Fibroblast of skin of left biceps (primary cell): ENCODE results near the gene MPZL1.
"Not testable (repeated sequence)": the region's sequence is repeated elsewhere in the genome, so short reads cannot be mapped to it uniquely, and the experiment has no call there.

Source experiments
- DNase-seq, 2 experiments: peaks; one replicate each; pipeline ENCODE4 v3.0.0-alpha.2; 2013; ENCODE audit warnings: low read depth in 2 of 2

MPZL1 gene

DNA sequence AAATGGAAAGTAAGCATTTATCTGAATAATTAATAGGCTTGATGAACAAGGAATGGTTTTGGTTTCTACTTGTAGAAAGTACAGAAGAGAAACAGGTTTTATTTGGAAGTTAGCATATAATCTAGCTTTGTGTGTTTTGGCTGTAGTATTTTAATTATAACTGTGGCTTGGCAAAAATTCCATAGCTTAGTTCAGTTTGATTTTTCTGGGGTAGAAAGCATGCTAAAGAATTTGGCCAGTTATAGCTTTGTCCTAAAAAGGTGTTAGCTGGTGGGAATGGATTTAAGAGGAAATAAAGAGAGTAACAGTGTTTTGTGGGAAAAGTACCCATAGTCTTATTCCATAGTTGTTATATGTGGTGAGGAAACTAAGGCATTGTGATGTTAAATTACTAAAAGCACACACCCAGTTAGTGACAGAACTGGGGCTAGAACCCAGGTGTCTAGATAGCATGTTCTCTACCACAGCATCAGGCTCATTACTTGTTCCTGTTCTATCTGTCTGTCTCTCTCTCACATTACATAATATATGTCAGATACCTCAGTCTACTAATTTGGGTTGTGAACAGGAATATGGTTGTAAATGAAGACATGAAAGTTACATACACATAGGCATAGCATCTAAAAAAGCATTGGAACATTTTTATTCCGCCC lies 55.0 kb downstream of the MPZL1 start:
- no peak for DNase-seq

DNA sequence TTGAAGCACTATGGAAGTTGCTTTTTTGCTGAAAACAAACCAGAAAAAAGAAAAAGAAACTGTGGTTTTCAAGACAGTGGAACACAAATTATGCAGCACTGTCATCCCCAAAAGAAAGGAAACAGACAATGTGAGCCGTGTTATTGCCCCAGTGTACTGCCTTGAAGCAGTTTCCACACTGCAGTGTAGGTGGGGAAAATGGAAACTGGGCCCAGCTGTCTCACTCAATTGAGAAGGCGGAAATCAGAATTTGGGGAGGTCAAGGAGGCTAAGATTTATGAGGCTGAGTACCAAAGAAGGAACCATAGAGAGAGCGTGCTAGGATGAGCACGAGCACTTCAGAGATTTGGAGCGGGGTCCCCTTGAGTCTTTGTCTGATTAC lies 55.5 kb downstream of the MPZL1 start:
- no peak for DNase-seq

DNA sequence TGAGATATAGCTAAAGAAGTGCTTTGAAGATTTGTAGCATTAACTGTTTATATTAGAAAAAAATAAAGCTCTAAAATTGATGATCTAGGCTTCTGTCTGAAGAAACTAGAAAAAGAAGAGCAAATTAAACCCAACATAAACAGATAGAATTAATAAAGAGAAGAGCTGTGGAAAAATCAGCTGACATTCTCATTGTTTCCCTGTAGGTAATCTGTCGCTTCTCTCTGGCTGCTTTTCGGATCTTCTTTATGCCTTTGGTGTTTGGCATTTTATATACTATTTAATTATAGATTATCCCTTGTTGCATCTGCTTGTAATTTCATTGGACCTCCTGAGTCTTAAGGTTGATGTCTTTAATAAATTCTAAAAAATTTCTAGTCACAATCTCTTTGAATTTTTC lies 59.8 kb downstream of the MPZL1 start:
- no peak for DNase-seq

DNA sequence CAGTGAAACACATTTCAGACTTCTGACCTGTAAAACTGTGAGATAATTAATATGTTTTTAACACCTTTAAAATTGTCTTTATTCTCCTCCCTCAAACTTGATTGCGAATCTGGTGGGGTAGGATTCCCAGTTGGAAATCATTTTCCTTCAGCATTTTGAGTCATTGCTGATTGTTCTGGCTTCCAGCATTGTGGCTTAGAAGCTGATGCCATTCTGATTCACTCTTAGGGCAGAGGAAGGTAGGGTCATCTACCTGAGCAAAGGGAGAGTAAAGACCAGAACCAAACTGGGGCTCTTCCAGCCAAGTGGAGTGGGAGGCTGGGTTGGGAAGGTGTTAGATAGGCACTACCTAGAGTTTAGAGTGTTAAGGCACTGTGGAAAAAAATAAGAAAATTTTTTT lies 61.2 kb downstream of the MPZL1 start:
- DNase-seq = no peak

DNA sequence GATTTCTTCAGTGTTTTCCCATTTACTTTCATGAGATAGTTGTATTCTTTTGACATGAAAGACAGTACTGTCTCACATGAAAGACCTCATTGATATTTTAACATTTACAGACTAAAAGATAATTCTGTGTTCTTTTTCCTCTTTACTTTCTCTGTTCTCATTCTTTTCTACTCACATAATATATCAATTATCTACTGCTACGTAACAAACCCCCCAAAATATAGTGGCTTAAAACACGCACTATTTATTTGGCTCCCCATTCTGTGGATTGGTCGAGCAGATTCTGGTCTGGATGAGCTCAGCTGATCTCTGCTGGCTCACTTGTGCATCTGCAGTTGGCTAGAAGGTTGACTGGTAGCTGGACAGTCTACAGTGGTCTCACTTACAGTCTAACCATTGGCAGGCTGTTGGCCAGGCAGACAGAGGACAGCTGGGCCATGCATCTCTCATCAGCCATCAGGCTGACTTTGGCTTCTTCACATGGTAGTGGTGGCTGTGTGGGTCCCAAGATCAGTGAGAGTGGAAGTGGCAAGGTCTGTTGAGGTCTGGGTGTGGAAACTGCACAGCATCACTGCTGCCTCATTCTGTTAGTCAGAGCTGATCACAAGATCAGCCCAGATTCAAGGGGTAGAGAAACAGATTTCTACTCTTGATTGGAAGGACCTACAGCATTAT lies 63.2 kb downstream of the MPZL1 start:
- DNase-seq = no peak

DNA sequence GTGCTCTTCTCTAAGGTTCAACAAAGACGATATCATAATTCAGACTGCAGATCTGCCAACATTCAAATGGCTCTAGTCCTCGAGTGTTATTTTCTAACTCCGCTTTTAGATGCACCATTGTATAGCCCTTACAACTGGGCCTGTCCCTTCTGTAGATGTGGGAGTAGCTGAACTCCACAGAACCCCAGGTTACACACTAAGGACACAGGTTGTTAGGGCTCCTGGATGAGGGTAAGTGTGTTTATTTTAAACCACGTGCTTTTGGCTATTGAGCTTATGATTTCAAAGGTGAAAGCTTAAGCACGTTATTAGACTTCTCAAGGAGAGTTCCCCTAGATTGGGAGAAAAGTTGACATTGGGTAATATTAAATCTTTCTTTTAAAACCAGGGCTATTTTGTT lies 64.7 kb downstream of the MPZL1 start:
- DNase-seq = no peak

DNA sequence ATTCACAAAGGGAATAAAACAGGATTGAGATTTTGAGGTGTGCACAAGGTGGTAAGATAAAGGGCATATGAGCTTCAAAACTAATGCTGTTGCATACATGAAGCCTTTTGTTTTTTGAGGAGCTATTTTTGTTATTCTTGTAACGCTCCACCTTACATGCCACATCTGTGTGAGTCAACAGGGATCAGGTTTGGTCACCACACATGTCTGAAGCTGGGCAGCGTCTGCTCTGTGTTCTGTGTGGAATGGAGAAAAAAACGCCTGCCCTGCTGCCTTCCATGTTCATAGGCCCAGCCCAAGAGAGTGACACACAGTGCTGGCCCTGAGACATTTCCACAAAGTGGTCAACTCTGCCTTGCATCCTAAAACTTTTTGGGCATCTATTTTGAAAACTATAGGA lies 67.7 kb downstream of the MPZL1 start:
- no peak for DNase-seq

DNA sequence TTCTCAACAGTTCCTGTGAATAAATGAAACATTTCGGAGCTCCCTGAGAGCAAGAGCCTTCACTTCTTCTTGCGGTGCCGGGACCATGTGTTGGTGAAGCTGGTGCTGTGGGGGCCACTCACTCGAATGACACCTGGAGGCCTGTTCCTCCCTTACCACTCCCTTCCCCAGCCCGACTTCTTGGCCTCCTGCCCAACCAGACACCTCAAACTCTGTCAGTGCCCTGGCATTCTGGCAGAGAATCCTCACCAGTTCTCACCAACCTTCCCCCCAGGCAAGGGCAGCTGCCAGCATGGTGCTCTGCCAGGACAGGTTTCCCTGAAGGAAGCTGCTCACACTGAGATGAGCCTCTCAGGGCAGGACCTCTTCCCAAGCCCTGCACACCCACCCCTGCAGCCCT lies 68.3 kb downstream of the MPZL1 start:
- DNase-seq = no peak

DNA sequence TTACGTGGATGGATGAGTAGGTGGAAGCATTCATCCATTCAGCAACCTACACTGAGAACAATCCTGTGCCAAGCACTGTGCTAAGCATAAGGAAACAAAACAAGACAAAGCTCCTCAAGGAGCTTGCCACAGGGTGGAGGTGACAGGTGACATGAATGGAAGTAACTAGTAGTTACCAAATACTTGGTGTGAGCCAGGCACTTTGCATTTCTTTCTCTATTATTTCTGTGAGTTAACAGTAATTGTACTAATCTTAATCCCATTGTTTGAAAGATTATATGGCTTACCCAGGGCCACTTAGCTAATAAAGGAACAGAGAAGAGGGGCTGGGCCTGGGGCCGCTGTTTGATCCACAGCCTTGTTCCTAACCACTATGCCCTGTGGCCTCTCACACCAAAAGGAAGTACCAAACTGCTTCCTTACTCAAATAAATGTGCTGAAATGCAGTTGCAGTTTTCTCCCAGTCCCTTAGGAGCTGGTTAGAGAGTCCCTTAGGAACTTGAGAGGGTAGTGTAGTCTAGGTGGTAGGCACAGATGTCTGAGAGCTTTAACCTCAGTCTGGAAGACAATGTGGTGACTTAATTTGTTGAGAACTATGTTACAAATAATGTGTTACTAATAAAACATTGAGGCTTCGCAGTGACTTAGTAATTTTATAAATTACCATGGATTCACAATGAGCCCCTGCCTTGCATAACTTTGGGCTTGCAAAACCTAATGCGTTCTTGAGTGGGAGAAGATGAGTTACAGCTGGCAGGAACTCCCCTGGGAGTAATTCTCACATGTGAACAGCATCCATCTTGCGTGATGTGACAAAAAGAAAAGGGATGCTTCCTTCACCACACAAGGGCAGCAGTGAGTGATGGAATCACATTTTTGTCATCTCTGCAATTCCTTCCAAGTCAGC lies 69.8 kb downstream of the MPZL1 start:
- peak; percentile 99 for DNase-seq

DNA sequence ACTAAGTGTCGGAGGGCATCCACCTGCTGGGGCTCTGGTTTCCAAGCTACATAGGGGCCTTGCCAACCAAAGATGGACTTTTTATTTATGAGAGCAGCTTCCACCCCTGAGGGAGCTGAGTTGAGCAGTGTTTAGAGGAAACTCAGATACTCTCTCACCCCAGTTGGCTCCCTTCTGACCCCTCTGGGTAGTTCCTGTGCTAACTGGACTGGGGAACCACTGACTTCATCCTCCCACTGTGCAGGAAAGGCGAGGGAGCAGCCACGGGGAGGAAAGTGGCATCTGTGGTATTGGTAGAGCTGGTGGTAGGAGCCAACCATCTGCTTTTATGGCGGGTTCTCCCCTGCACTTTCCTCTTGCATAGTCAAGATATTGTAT lies 70.4 kb downstream of the MPZL1 start:
- no peak for DNase-seq

DNA sequence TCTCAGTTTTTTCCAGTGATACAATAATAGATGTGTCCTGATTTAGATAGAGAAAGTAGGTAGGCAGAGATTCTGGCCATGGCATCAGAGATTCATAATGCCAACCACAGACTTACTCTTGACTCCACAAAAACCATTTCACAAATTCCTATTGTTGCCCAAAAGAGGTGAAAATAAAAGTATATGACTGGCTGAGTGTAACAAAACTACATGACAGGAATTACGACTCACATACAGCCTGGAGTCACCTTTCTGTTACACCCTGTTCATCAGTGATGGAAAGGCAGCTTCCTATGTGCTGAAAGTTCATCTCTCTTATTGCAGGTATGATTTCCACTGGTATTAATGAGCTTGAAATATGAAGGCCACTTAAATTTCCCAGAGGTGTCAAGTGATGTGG lies 72.3 kb downstream of the MPZL1 start:
- no peak for DNase-seq

DNA sequence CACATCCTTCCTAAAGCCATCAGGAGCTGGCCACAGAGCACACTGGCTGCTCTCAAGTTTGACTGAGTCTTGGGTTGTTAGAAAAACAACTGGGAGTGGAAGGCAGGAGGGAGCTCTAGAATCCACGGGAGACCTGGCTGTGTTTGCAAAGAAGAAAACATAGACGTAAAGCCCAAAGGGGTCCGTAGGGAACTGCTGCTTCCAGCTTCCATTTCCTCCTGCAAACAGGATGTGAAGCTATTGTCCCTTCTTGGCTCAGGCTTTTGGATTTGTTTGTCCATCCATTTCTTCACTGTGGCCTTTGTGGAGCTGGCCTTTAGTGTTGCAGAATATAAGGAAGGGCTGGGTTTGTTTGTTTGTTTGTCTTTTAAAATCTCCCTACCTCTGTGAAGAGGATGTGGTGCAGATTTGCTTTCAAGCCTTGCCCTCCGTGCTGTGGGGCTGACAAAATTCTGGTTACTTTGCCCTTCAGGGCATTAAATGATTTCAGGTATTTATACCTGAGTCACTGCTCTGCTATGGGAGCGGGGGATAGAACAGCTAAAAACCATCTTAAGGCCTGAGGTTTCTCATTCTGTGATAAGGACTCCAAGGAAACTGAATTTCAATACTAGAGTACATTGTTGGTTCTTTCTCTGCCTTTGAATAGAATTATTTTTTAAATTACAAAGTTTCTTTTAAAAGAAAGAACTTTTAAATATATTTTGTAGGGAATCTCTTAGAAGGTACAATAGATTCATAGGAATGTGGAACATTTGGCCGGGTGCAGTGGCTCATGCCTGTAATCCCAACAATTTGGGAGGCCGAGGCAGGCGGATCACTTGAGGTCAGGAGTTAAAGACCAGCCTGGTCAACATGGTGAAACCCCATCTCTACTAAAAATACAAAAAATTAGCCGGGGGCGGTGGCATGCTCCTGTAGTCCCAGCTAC lies 74.3 kb downstream of the MPZL1 start:
- no peak for DNase-seq

DNA sequence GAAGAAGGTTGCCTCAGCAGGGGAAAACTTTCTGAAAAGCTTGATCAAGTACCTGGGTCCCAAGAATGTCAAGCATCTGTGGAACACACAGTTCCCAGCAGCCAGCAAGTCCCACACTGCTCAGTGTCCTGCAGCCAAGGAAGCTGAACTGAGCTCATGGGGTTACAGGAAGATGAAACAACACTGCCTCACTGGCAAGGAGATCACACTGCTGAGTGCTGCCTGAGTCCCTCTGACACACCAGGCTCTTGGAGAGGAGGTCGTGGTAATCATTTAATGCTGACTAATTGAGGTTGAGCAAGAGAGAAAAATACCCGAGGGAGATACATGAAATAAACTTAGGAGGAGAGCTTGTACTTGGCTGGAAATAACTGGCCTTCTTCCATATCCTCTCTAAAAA lies 75.2 kb downstream of the MPZL1 start:
- peak; percentile 96 for DNase-seq

DNA sequence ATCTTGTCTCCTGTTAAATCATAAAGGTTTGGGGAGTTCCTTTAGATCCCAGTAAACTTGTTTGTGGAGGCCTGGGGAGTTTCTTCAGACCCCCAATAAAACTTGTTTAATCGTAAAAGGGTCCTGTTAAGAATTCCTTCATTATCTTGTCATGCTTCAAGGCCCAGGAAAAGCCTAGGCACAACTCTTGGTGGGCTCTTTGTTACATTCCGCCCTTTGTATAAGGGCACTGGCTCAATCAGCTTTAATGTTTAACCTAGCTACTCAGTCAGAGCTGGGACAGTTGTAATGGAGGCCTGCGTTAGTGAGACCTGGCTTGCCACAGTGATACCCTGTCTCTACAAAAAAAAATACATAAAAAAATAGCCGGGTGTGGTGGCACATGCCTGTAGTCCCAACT lies 77.2 kb downstream of the MPZL1 start:
- no peak for DNase-seq

DNA sequence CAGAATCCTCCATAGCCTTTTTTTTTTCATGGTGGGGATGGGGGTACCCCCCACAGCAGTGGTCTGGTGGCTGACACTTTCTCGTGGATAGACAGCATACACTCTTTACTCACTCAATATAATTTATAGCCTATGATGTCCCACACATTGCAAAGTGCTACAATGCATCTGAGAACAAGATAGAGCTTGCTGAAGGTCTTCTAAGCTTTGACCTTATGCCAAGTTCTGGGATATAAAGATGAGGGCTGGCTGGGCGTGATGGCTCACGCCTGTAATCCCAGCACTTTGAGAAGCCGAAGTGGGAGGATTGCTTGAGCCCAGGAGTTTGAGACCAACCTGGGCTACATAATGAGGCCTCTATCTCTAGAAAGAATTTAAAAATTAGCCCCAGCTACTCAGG lies 78.0 kb downstream of the MPZL1 start:
- no peak for DNase-seq

DNA sequence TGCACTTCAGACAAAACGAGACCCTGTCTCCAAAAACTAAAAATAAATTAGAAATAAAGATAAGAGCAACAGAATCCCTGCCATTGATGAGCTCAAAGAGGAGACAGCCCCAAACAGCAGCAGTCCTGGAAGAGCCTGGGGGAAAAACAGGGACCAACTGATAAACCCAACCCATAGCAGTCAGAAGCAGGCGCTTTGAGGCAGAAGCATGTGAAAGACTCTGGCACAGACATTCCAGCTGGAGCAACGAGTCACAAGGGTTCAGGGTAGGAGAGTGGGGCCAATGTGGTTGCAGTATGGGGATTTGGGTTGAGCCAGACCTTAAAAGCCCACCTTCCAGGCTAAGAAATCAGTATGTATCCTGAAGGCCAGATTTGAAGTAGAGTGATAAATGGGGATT lies 78.5 kb downstream of the MPZL1 start:
- DNase-seq = no peak

DNA sequence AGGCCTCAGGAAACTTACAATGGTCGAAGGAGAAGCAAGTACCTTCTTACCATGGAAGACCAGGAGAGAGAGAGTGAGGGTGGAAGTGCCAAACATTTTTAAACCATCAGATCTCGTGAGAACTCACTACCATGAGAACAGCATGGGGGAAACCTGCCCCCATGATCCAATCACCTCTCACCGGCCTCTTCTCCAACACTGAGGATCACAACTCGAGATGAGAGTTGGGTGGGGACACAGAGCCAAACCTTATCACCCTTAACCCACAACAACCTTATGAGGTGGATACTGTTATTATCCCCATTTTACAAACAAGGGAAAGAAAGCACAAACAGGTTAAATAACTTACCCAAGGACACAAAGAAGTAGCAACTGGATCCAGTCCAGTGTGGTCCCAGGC lies 80.5 kb downstream of the MPZL1 start:
- DNase-seq = no peak

DNA sequence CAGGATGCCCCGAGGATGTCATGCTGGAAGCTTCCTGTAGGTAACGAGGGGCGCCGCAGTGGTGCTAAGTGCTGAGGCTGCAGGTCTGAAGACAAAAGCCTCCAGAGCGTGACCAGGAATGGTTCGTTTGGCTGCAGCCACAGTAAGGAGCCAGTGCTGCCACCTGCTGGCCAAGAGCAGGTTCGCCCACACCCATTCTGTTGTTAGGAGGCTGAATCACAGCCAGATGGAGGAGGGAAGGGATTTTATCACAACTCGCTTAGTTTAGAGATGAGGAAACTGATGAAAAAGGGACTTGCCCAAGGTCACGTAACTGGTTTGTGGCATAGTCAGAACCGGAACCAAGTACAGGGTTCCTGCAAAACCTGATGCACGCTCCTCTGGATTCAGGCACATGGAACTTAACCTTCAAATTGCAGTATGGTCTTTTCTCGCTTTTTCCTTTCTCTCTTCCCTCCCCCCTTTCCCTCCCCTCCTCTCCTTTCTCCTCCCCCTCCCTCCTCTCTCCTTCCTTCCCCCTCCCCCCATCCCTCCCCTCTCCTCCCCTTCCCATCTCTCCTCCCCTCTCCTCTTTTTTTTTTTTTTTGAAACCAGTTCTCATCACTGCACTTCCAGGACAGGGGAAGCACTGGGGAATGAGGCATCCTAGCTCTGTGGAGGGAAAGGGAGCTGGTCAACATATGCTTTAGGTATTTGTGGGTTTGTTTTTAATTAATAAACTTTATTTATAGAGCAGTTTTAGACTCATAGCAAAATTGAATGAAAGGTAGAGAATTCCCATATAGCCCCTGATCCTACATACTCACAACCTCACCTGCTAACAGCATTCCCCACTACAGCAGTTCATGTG lies 81.8 kb downstream of the MPZL1 start:
- DNase-seq = peak; percentile 82 to 84

DNA sequence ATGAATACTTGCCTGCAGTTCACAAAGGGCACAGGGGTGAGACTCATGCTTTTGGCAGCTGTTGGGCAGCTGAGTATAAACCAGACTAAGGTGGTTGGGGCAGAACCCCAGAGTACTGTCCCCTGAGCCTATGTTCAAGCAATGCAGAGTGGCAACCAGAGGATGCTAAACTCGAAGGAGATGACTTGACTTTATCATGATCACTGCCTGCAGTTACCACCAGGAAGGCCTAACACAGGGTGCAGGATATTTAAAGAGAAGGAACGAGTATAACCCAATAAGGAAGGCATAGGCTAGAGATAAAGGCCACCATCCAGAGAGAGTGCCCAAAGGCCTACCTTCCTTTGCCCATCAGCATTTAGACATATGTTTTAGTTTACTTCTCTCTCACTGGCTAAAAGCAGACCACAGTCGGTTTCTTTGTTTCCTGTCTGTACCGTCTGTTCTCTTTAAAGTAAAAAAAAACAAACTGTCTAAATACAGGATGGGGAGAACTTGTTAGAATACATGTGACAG lies 83.3 kb downstream of the MPZL1 start:
- DNase-seq = no peak

DNA sequence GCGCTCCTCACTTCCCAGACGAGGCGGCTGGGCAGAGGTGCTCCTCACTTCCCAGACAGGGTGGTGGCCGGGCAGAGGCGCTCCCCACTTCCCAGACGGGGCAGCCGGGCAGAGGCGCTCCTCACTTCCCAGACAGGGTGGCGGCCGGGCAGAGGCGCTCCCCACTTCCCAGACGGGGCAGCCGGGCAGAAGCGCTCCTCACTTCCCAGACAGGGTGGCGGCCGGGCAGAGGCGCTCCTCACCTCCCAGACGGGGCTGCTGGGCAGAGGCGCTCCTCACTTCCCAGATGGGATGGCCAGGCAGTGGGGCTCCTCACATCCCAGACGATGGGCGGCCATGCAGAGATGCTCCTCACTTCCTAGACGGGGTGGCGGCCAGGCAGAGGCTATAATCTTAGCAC lies 84.5 kb downstream of the MPZL1 start:
- not testable (repeated sequence) for DNase-seq

DNA sequence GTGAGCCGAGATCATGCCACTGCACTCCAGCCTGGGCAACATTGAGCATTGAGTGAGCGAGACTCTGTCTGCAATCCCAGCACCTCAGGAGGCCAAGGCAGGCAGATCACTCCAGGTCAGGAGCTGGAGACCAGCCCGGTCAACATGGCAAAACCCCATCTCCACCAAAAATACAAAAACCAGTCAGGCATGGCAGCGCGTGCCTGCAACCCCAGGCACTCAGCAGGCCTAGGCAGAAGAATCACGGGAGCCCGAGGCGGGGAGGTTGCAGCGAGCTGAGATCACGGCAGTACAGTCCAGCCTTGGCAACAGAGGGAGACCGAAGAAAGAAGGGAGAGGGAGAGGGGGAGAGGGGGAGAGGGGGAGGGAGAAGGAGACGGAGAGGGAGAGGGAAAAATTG lies 84.9 kb downstream of the MPZL1 start:
- DNase-seq = not testable (repeated sequence)
